Stomach smooth muscle (tissue), 2 donors: ENCODE measurements around the gene DEPDC4.
"Not testable (repeated sequence)": the region's sequence is repeated elsewhere in the genome, so short reads cannot be mapped to it uniquely, and the experiment has no call there.

ENCODE experiments used
- H3K27ac ChIP-seq: one replicate; pipeline ENCODE4 v1.7.0; 2013; ENCODE audit warnings: mild to moderate bottlenecking, low read length, inconsistent platforms
- H3K27me3 ChIP-seq, 2 donors: one replicate each; pipeline ENCODE4 v1.7.0; 2013; ENCODE audit warnings: low read length in 2 of 2; ENCODE audit not compliant: insufficient read depth in 2 of 2, control insufficient read depth in 1 of 2
- H3K36me3 ChIP-seq, 2 donors: one replicate each; pipeline ENCODE4 v1.7.0; 2013; ENCODE audit warnings: low read length in 2 of 2; ENCODE audit not compliant: control insufficient read depth in 2 of 2, insufficient read depth in 2 of 2
- H3K4me1 ChIP-seq: one replicate; pipeline ENCODE4 v1.7.0; 2013; ENCODE audit warnings: low read length; ENCODE audit not compliant: control insufficient read depth, insufficient read depth
- H3K4me3 ChIP-seq, 2 donors: one replicate each; pipeline ENCODE4 v1.7.0; 2013; ENCODE audit warnings: low read length in 2 of 2
- H3K9ac ChIP-seq, 2 donors: one replicate each; pipeline ENCODE4 v1.7.0; 2013; ENCODE audit warnings: low read length in 2 of 2, mild to moderate bottlenecking in 1 of 2
- H3K9me3 ChIP-seq, 2 donors: one replicate each; pipeline ENCODE4 v1.7.0; 2013; ENCODE audit warnings: low read length in 2 of 2; ENCODE audit not compliant: control insufficient read depth in 2 of 2
- donor health status: healthy.
- donor health status: Pancreatic carcinoma.

DEPDC4 gene

GRCh38 chr12:100234591-100235304 lies 32.1 kb downstream of the DEPDC4 start:
- Histone ChIP-seq H3K4me3 (no peak overlapping the region), H3K27ac (no peak overlapping the region), H3K4me1 (no peaks in the 10 kb centered on the region), H3K9me3 (no peaks in the 10 kb centered on the region), H3K36me3 (no peaks in the 10 kb centered on the region), H3K27me3 (no peaks in the 10 kb centered on the region), H3K9ac (no peak overlapping the region)

- H3K9ac ChIP-seq: no peak overlapping the region
- no peak overlapping the region for H3K27ac ChIP-seq
- no peaks in the 10 kb centered on the region for H3K9me3 ChIP-seq
- no peak overlapping the region for H3K4me3 ChIP-seq
- H3K27me3 ChIP-seq: no peaks in the 10 kb centered on the region
- no peaks in the 10 kb centered on the region for H3K4me1 ChIP-seq
- H3K36me3 ChIP-seq: no peaks in the 10 kb centered on the region
Observed at GRCh38 chr12:100234166-100234565, 32.7 kb downstream of the DEPDC4 start.

- H3K27ac ChIP-seq, H3K9ac ChIP-seq, H3K4me1 ChIP-seq, H3K4me3 ChIP-seq, H3K27me3 ChIP-seq, H3K36me3 ChIP-seq, H3K9me3 ChIP-seq: not testable (repeated sequence)
Observed at GRCh38 chr12:100231873-100232272, 35.0 kb downstream of the DEPDC4 start.

GRCh38 chr12:100229876-100230275 lies 37.0 kb downstream of the DEPDC4 start:
- Histone ChIP-seq H3K4me1 (no peaks in the 10 kb centered on the region), H3K4me3 (no peak overlapping the region), H3K27me3 (no peaks in the 10 kb centered on the region), H3K9me3 (no peaks in the 10 kb centered on the region), H3K36me3 (peaks cover 5 to 10% of the 10 kb centered on the region in 2 donors), H3K27ac (no peak overlapping the region), H3K9ac (no peak overlapping the region)

- Histone ChIP-seq H3K4me1 (no peaks in the 10 kb centered on the region), H3K27me3 (no peaks in the 10 kb centered on the region), H3K9me3 (no peaks in the 10 kb centered on the region), H3K36me3 (peaks cover 5 to 10% of the 10 kb centered on the region in 2 donors), H3K27ac (no peak overlapping the region), H3K9ac (no peak overlapping the region), H3K4me3 (no peak overlapping the region)
Observed at GRCh38 chr12:100229036-100229635, 37.7 kb downstream of the DEPDC4 start.

- Histone ChIP-seq H3K4me3 (no peak overlapping the region), H3K36me3 (peaks cover 15 to 23% of the 10 kb centered on the region in 2 donors), H3K27me3 (no peaks in the 10 kb centered on the region)
Observed at GRCh38 chr12:100225491-100225890, 41.4 kb downstream of the DEPDC4 start.

GRCh38 chr12:100222173-100222572 lies 44.7 kb downstream of the DEPDC4 start:
- H3K9ac ChIP-seq, H3K27ac ChIP-seq, H3K9me3 ChIP-seq, H3K4me3 ChIP-seq, H3K4me1 ChIP-seq, H3K27me3 ChIP-seq: not testable (repeated sequence)
- H3K36me3 ChIP-seq: peaks cover 15 to 35% of the 10 kb centered on the region in 2 donors

More at GRCh38 chr12:100225491-100225890, 41.4 kb downstream of the DEPDC4 start:
- Histone ChIP-seq H3K9me3 (no peaks in the 10 kb centered on the region), H3K4me1 (no peaks in the 10 kb centered on the region), H3K27ac (no peak overlapping the region), H3K9ac (no peak overlapping the region)

GRCh38 chr12:100221523-100221922 lies 45.4 kb downstream of the DEPDC4 start:
- no peaks in the 10 kb centered on the region for H3K9me3 ChIP-seq
- H3K4me1 ChIP-seq: no peaks in the 10 kb centered on the region
- H3K9ac ChIP-seq: no peak overlapping the region
- H3K27me3 ChIP-seq: no peaks in the 10 kb centered on the region
- no peak overlapping the region for H3K4me3 ChIP-seq
- no peak overlapping the region for H3K27ac ChIP-seq
- peaks cover 15 to 33% of the 10 kb centered on the region in 2 donors for H3K36me3 ChIP-seq

- no peak overlapping the region for H3K9ac ChIP-seq
- H3K9me3 ChIP-seq: no peaks in the 10 kb centered on the region
- H3K36me3 ChIP-seq: peaks cover 14 to 29% of the 10 kb centered on the region in 2 donors
- H3K27ac ChIP-seq: no peak overlapping the region
- H3K27me3 ChIP-seq: no peaks in the 10 kb centered on the region
- no peaks in the 10 kb centered on the region for H3K4me1 ChIP-seq
- no peak overlapping the region for H3K4me3 ChIP-seq
Observed at GRCh38 chr12:100219328-100220109, 47.4 kb downstream of the DEPDC4 start.

GRCh38 chr12:100216337-100216736 lies 50.5 kb downstream of the DEPDC4 start:
- no peaks in the 10 kb centered on the region for H3K27me3 ChIP-seq
- H3K27ac ChIP-seq: no peak overlapping the region
- no peak overlapping the region for H3K9ac ChIP-seq
- no peaks in the 10 kb centered on the region for H3K4me1 ChIP-seq
- peaks cover 8 to 23% of the 10 kb centered on the region in 2 donors for H3K36me3 ChIP-seq
- no peaks in the 10 kb centered on the region for H3K9me3 ChIP-seq
- H3K4me3 ChIP-seq: no peak overlapping the region
